Measurements from ENCODE around the gene ACADS. TPM values are rescaled to one million over a fixed set of nuclear protein-coding genes. Genes with fewer than 3 reads are reported as not detected.

ACADS gene
- total RNA-seq, 1 experiment from 2014 or later: 5.2 TPM

GRCh38 chr12:120758798-120759590 lies 33.4 kb downstream of the ACADS start:
- Histone ChIP-seq H3K4me3 (ENCODE audit: low read length) (no peak overlapping the region), H3K9ac (ENCODE audit: low read length) (no peak overlapping the region), H3K36me3 (ENCODE audit: insufficient read depth, low read length) (no peaks in the 10 kb centered on the region), H3K9me3 (ENCODE audit: low read length) (no peaks in the 10 kb centered on the region), H3K4me1 (ENCODE audit: low read length) (no peaks in the 10 kb centered on the region), H3K9me2 (replicated peaks; ENCODE audit: insufficient read depth, low read length) (no peaks in the 10 kb centered on the region), H2AFZ (ENCODE audit: low read length) (no peak overlapping the region), H4K20me1 (ENCODE audit: insufficient read depth, low read depth, low read length) (no peaks in the 10 kb centered on the region), H3K4me2 (ENCODE audit: low read depth, low read length, poor library complexity, severe bottlenecking) (no peak overlapping the region), H3K27ac (ENCODE audit: low read length) (no peak overlapping the region), H3K27me3 (ENCODE audit: low read length) (no peaks in the 10 kb centered on the region), H3K79me2 (ENCODE audit: low read length) (no peaks in the 10 kb centered on the region)
- no peak for DNase-seq

GRCh38 chr12:120759591-120760348 lies 34.1 kb downstream of the ACADS start:
- no peak overlapping the region for H3K4me2 ChIP-seq (ENCODE audit: low read depth, low read length, poor library complexity, severe bottlenecking)
- no peaks in the 10 kb centered on the region for H3K27me3 ChIP-seq (ENCODE audit: low read length)
- H3K9me2 ChIP-seq (replicated peaks; ENCODE audit: insufficient read depth, low read length): no peaks in the 10 kb centered on the region
- no peaks in the 10 kb centered on the region for H3K36me3 ChIP-seq (ENCODE audit: insufficient read depth, low read length)
- H3K79me2 ChIP-seq (ENCODE audit: low read length): no peaks in the 10 kb centered on the region
- H3K4me1 ChIP-seq (ENCODE audit: low read length): no peaks in the 10 kb centered on the region
- no peaks in the 10 kb centered on the region for H3K9me3 ChIP-seq (ENCODE audit: low read length)
- no peak for DNase-seq
- H3K9ac ChIP-seq (ENCODE audit: low read length): no peak overlapping the region
- H3K4me3 ChIP-seq (ENCODE audit: low read length): no peak overlapping the region
- no peaks in the 10 kb centered on the region for H4K20me1 ChIP-seq (ENCODE audit: insufficient read depth, low read depth, low read length)
- no peak overlapping the region for H2AFZ ChIP-seq (ENCODE audit: low read length)
- H3K27ac ChIP-seq (ENCODE audit: low read length): no peak overlapping the region

- H3K9me3 ChIP-seq (ENCODE audit: low read length): no peaks in the 10 kb centered on the region
- no peaks in the 10 kb centered on the region for H4K20me1 ChIP-seq (ENCODE audit: insufficient read depth, low read depth, low read length)
- DNase-seq: no peak
- no peaks in the 10 kb centered on the region for H3K9me2 ChIP-seq (replicated peaks; ENCODE audit: insufficient read depth, low read length)
- H3K79me2 ChIP-seq (ENCODE audit: low read length): no peaks in the 10 kb centered on the region
- H3K27me3 ChIP-seq (ENCODE audit: low read length): no peaks in the 10 kb centered on the region
- H3K36me3 ChIP-seq (ENCODE audit: insufficient read depth, low read length): no peaks in the 10 kb centered on the region
- H2AFZ ChIP-seq (ENCODE audit: low read length): no peak overlapping the region
- H3K27ac ChIP-seq (ENCODE audit: low read length): no peak overlapping the region
- peaks cover 4% of the 10 kb centered on the region for H3K4me1 ChIP-seq (ENCODE audit: low read length)
- no peak overlapping the region for H3K4me3 ChIP-seq (ENCODE audit: low read length)
- H3K4me2 ChIP-seq (ENCODE audit: low read depth, low read length, poor library complexity, severe bottlenecking): no peak overlapping the region
- H3K9ac ChIP-seq (ENCODE audit: low read length): no peak overlapping the region
Measured at GRCh38 chr12:120760349-120761254, 35.0 kb downstream of the ACADS start.

DNA sequence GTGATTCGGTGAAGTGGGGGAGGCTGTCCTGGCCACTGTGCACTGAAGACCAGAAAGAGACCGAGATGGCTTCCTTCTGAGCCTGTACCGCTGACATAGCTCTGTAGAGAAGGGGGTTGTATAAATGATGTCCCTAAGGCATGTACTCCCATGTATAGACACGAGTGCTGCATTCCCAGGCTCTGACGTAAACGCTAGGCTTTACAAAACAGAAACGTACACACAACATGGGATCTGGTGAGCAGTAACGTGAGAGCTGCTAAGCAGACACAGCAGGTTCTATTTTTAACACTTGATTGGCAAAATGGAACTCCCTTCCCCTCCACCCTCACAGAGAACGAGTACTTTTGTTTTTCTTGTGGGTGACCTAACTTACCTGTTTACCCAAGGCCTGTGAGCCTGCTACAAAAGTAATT lies 35.9 kb downstream of the ACADS start:
- Histone ChIP-seq H2AFZ (ENCODE audit: low read length) (no peak overlapping the region), H3K9me2 (replicated peaks; ENCODE audit: insufficient read depth, low read length) (no peaks in the 10 kb centered on the region), H3K4me2 (ENCODE audit: low read depth, low read length, poor library complexity, severe bottlenecking) (no peak overlapping the region), H3K4me1 (ENCODE audit: low read length) (peaks cover 13% of the 10 kb centered on the region), H3K4me3 (ENCODE audit: low read length) (no peak overlapping the region), H3K36me3 (ENCODE audit: insufficient read depth, low read length) (no peaks in the 10 kb centered on the region), H3K79me2 (ENCODE audit: low read length) (no peaks in the 10 kb centered on the region), H3K27ac (ENCODE audit: low read length) (no peak overlapping the region), H3K9ac (ENCODE audit: low read length) (no peak overlapping the region), H3K27me3 (ENCODE audit: low read length) (no peaks in the 10 kb centered on the region), H4K20me1 (ENCODE audit: insufficient read depth, low read depth, low read length) (no peaks in the 10 kb centered on the region), H3K9me3 (ENCODE audit: low read length) (no peaks in the 10 kb centered on the region)
- DNase-seq: no peak

DNA sequence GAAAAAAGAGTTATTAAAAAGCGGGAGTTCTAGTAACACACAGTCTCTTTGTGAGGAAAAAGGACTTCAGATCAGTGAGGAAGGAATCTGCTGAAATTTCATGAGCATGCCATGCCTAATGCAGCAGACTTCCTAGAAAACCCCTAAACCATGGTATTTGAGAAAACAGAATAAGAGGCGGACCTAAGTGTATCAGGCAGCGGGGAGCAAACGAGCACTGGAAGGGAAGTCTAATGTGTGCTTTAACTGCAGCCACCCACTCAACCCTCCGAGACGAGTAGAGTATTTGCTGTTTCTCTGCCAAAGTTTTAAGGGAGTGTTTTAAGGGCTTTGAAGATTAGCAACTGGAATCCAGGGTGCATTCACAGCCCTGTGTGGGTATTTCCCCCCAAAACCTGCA lies 36.5 kb downstream of the ACADS start:
- no peak overlapping the region for H3K4me3 ChIP-seq (ENCODE audit: low read length)
- H3K27me3 ChIP-seq (ENCODE audit: low read length): no peaks in the 10 kb centered on the region
- no peak overlapping the region for H3K9ac ChIP-seq (ENCODE audit: low read length)
- no peaks in the 10 kb centered on the region for H3K9me2 ChIP-seq (replicated peaks; ENCODE audit: insufficient read depth, low read length)
- no peaks in the 10 kb centered on the region for H3K36me3 ChIP-seq (ENCODE audit: insufficient read depth, low read length)
- H4K20me1 ChIP-seq (ENCODE audit: insufficient read depth, low read depth, low read length): no peaks in the 10 kb centered on the region
- peaks cover 18% of the 10 kb centered on the region for H3K4me1 ChIP-seq (ENCODE audit: low read length)
- no peak overlapping the region for H3K27ac ChIP-seq (ENCODE audit: low read length)
- H3K9me3 ChIP-seq (ENCODE audit: low read length): no peaks in the 10 kb centered on the region
- no peaks in the 10 kb centered on the region for H3K79me2 ChIP-seq (ENCODE audit: low read length)
- DNase-seq: no peak
- no peak overlapping the region for H2AFZ ChIP-seq (ENCODE audit: low read length)
- H3K4me2 ChIP-seq (ENCODE audit: low read depth, low read length, poor library complexity, severe bottlenecking): no peak overlapping the region

DNA sequence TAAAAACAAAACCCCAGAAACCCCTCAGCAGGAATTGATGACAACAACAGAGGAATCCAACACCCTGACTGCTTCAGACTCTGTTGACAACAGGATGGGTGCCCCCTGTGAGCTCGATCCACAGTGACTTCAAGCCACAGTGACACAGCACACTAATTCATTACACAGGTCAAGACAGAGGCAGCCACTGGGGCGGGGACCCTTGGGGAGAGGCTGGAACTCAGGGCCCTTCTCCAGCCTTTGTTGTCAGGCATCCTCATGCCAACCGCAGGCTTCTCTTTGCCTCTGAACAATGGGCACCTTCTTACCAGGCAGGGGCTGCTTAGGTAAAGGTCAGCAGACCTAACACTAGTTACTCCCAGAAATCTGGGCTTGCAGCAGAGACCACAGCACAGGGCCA lies 37.6 kb downstream of the ACADS start:
- DNase-seq: no peak
- no peaks in the 10 kb centered on the region for H3K36me3 ChIP-seq (ENCODE audit: insufficient read depth, low read length)
- H2AFZ ChIP-seq (ENCODE audit: low read length): no peak overlapping the region
- no peaks in the 10 kb centered on the region for H3K27me3 ChIP-seq (ENCODE audit: low read length)
- H3K27ac ChIP-seq (ENCODE audit: low read length): no peak overlapping the region
- H3K4me1 ChIP-seq (ENCODE audit: low read length): peaks cover 30% of the 10 kb centered on the region
- H3K9me3 ChIP-seq (ENCODE audit: low read length): no peaks in the 10 kb centered on the region
- no peaks in the 10 kb centered on the region for H3K79me2 ChIP-seq (ENCODE audit: low read length)
- H3K4me2 ChIP-seq (ENCODE audit: low read depth, low read length, poor library complexity, severe bottlenecking): no peak overlapping the region
- H3K4me3 ChIP-seq (ENCODE audit: low read length): no peak overlapping the region
- H3K9me2 ChIP-seq (replicated peaks; ENCODE audit: insufficient read depth, low read length): no peaks in the 10 kb centered on the region
- no peak overlapping the region for H3K9ac ChIP-seq (ENCODE audit: low read length)
- H4K20me1 ChIP-seq (ENCODE audit: insufficient read depth, low read depth, low read length): no peaks in the 10 kb centered on the region

- Histone ChIP-seq H3K9me3 (ENCODE audit: low read length) (no peaks in the 10 kb centered on the region), H3K9me2 (replicated peaks; ENCODE audit: insufficient read depth, low read length) (no peaks in the 10 kb centered on the region), H3K4me3 (ENCODE audit: low read length) (no peak overlapping the region), H3K4me1 (ENCODE audit: low read length) (peaks cover 45% of the 10 kb centered on the region), H4K20me1 (ENCODE audit: insufficient read depth, low read depth, low read length) (no peaks in the 10 kb centered on the region), H3K27me3 (ENCODE audit: low read length) (no peaks in the 10 kb centered on the region), H3K9ac (ENCODE audit: low read length) (no peak overlapping the region), H3K27ac (ENCODE audit: low read length) (no peak overlapping the region; the same call in 1 of the 2 replicates), H2AFZ (ENCODE audit: low read length) (no peak overlapping the region), H3K4me2 (ENCODE audit: low read depth, low read length, poor library complexity, severe bottlenecking) (no peak overlapping the region), H3K36me3 (ENCODE audit: insufficient read depth, low read length) (no peaks in the 10 kb centered on the region), H3K79me2 (ENCODE audit: low read length) (no peaks in the 10 kb centered on the region)
- DNase-seq: no peak
Measured at GRCh38 chr12:120764816-120765215, 39.2 kb downstream of the ACADS start.

GRCh38 chr12:120766566-120766965 lies 40.9 kb downstream of the ACADS start:
- peak overlapping the region; percentile 88 for H3K27ac ChIP-seq (ENCODE audit: low read length)
- H3K36me3 ChIP-seq (ENCODE audit: insufficient read depth, low read length): no peaks in the 10 kb centered on the region
- H3K4me1 ChIP-seq (ENCODE audit: low read length): peaks cover 55% of the 10 kb centered on the region

More at GRCh38 chr12:120766566-120766965, 40.9 kb downstream of the ACADS start:
- H4K20me1 ChIP-seq (ENCODE audit: insufficient read depth, low read depth, low read length): no peaks in the 10 kb centered on the region
- no peak for DNase-seq
- no peak overlapping the region for H3K9ac ChIP-seq (ENCODE audit: low read length)
- H3K4me3 ChIP-seq (ENCODE audit: low read length): no peak overlapping the region
- no peak overlapping the region for H2AFZ ChIP-seq (ENCODE audit: low read length)
- H3K9me3 ChIP-seq (ENCODE audit: low read length): no peaks in the 10 kb centered on the region
- no peaks in the 10 kb centered on the region for H3K27me3 ChIP-seq (ENCODE audit: low read length)
- H3K4me2 ChIP-seq (ENCODE audit: low read depth, low read length, poor library complexity, severe bottlenecking): peak overlapping the region; percentile 36
- 0 out of 2 replicates have a peak, but pooled peaks cover 6% of the 10 kb centered on the region for H3K79me2 ChIP-seq (ENCODE audit: low read length)
- H3K9me2 ChIP-seq (replicated peaks; ENCODE audit: insufficient read depth, low read length): no peaks in the 10 kb centered on the region

Measured in Karpas-422 (cell line).